Adrenal gland (tissue), 12 donors: ENCODE measurements around the gene NPC1L1. TPM values are rescaled to one million over a fixed set of nuclear protein-coding genes. Genes with fewer than 3 reads are reported as not detected.
A peak's percentile ranks its signal among the peaks of the same experiment; 100 is the strongest.

Experiments used
- DNase-seq, 7 donors: peaks; one replicate each; pipeline ENCODE4 v3.0.0-alpha.2; 2019 to 2020
- H3K27ac ChIP-seq, 5 donors: fragments of 200-600 bp; sonication (generic) in 4 of 5; 1 replicate in 3 of 5; 2 replicates in 2 of 5; pipeline versions ENCODE4 v1.5.1 to v1.8.0; 2016 to 2020; ENCODE audit warnings: mild to moderate bottlenecking in 1 of 5
- H3K27me3 ChIP-seq: fragments of 200-600 bp; 2 replicates; pipeline ENCODE4 v1.8.0; 2021
- H3K36me3 ChIP-seq, 2 donors: fragments of 200-600 bp; replicated peaks in 1 of 2; 1 replicate in 1 of 2; 2 replicates in 1 of 2; pipeline versions ENCODE4 v1.5.1 to v1.8.0; 2018 to 2022
- H3K4me1 ChIP-seq, 2 donors: fragments of 200-600 bp; replicated peaks in 1 of 2; 1 replicate in 1 of 2; 2 replicates in 1 of 2; pipeline versions ENCODE4 v1.5.1 to v1.8.0; 2018 to 2021
- H3K4me3 ChIP-seq, 4 donors: fragments of 200-600 bp; sonication (generic) in 3 of 4; one replicate each; pipeline ENCODE4 v1.5.1; 2016 to 2018
- H3K9me3 ChIP-seq, 3 donors: fragments of 200-600 bp; sonication (generic) in 1 of 3; replicated peaks in 1 of 3; 1 replicate in 2 of 3; 2 replicates in 1 of 3; pipeline versions ENCODE4 v1.5.1 to v1.8.0; 2016 to 2021
- POLR2A ChIP-seq, 2 donors: fragments of 450-650 bp; IDR thresholded peaks; one replicate each; pipeline ENCODE4 v1.6.1; 2017; ENCODE audit warnings: antibody characterized with exemption in 2 of 2, mild to moderate bottlenecking in 2 of 2, moderate library complexity in 1 of 2
- WGBS, 4 donors: extraction: QIAGEN DNeasy Blood & Tissue Kit in 2 of 4; methylation state at CpG; one replicate each; pipeline versions ENCODE4 v1.1.5 to v1.1.7; 2013 to 2017; 5-methylcytosine and 5-hydroxymethylcytosine counted together
- intact Hi-C, 2 donors: fragments of 100-400 bp; cut with DNase I; formaldehyde crosslinking; loops; one replicate each; pipeline versions ENCODE4 v1.14.1 to v1.15.0; 2022 to 2023
- polyA plus RNA-seq, 3 donors: library from polyadenylated mRNA; stranded (reverse); fragments of 200-250 nt in 2 of 3; fragments of 350-450 nt in 1 of 3; fragmentation: Illumina TruSeq in 1 of 3; extraction: RNeasy Lipid Tissue Mini Kit (QIAGEN cat#74804) in 1 of 3; gene quantifications; one replicate each; pipeline ENCODE4 v1.2.3, GENCODE V29; 2013 to 2014
- total RNA-seq, 9 donors: library from RNA; depleted of rRNA in 4 of 9; stranded (reverse); fragments of >200 nt in 4 of 9; fragments of 120-200 nt in 1 of 9; fragmentation: NEBNext Ultra II Directional in 1 of 9; extraction: Animal tissue kit (Norgen Biotek cat#: 25700) in 1 of 9; gene quantifications; one replicate each; pipeline versions ENCODE4 v1.1.0 to v1.2.4, GENCODE V29; 2013 to 2023
- TF ChIP-seq, protein P1 (sequence below), 6 experiments: fragments of 450-650 bp in 4 of 6; fragments of 200-600 bp in 2 of 6; sonication (generic) in 1 of 6; IDR thresholded peaks; 1 replicate in 5 of 6; 2 replicates in 1 of 6; pipeline versions ENCODE4 v1.5.1 to v1.8.0; 2016 to 2021; ENCODE audit warnings: antibody characterized with exemption in 6 of 6, mild to moderate bottlenecking in 2 of 6, moderate library complexity in 1 of 6
- donor health status: healthy with polysubstance abuse.
- donor health status: Bipolar disorder and iron deficiency.
- donor health status: DM: yes; HTN: yes; CAD: no.
- donor health status: DM: no; HTN: no; CAD: no.
- donor health status: DM: no; HTN: no; CAD: no.
- donor health status: DM: yes; HTN: yes; CAD: no.

The NPC1L1 gene
- total and polyA plus RNA-seq, 12 donors, result under 0.01 to 0.48 (median 0.08) TPM; not detected in 2

DNA sequence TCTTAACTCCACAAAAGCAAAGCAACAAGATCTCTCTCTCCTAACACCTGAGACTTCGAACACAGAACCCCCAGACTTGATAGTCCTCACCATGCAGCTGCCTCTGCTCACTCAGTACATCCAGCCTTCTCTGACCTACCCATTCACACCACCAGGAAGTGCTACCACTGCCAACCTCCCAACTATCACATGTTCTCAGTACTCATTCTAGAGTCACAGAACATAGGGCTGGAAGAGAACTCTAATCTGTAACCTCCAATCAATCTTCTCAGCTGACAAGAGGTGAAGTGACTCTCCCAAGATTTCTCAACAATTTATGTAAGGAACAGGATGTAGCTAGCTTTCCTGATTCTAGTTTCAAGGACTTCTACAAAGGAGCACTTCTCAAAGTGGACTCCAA lies 54.4 kb downstream of the NPC1L1 start:
- Histone ChIP-seq H3K27ac (peak overlapping the region in 2 of 5 donors; percentile 43 to 50), H3K27me3 (no peaks in the 10 kb centered on the region), H3K4me3 (no peak overlapping the region), H3K4me1 (peaks cover 23 to 54% of the 10 kb centered on the region in 2 donors), H3K36me3 (peaks cover 0 to 33% of the 10 kb centered on the region in 2 donors), H3K9me3 (peaks cover 0 to 9% (median 8%) of the 10 kb centered on the region in 3 donors)
- peak in 1 of 2 donors; percentile 11 for TF ChIP-seq POLR2A (IDR thresholded peaks at IDR 0.05)
- TF ChIP-seq, protein P1, sequence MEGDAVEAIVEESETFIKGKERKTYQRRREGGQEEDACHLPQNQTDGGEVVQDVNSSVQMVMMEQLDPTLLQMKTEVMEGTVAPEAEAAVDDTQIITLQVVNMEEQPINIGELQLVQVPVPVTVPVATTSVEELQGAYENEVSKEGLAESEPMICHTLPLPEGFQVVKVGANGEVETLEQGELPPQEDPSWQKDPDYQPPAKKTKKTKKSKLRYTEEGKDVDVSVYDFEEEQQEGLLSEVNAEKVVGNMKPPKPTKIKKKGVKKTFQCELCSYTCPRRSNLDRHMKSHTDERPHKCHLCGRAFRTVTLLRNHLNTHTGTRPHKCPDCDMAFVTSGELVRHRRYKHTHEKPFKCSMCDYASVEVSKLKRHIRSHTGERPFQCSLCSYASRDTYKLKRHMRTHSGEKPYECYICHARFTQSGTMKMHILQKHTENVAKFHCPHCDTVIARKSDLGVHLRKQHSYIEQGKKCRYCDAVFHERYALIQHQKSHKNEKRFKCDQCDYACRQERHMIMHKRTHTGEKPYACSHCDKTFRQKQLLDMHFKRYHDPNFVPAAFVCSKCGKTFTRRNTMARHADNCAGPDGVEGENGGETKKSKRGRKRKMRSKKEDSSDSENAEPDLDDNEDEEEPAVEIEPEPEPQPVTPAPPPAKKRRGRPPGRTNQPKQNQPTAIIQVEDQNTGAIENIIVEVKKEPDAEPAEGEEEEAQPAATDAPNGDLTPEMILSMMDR (IDR thresholded peaks at IDR 0.05), result peak in 5 of 6 experiments; percentile 12 to 40 (median 35)
- intact Hi-C loops, result no loop called here
- DNase-seq, result peak in 6 of 7 donors; percentile 50 to 71 (median 56)
- 78 to 86% (median 82%) methylated on average over 1 of the region's 1 CpG for WGBS, 4 donors

DNA sequence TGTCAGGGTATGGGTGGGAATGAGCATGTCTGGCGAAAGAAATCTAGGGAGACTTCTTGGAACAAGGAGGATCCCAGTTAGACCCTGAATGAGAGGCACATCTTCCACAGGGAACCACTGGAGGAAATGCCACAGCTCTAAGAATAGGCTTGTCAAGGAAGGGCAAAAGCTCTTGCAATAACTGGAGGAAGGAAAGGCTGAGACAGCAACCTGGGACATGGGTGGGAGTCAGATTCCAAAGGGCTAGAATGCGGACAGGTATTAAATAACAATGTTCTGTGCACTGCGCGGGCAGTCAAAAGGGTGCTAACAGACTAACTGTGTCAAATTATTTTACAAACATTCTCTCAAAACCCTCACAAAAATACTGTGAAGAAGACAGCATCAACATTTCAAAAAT lies 55.1 kb downstream of the NPC1L1 start:
- Histone ChIP-seq H3K27me3 (no peaks in the 10 kb centered on the region), H3K4me3 (no peak overlapping the region), H3K27ac (peak overlapping the region in 1 of 5 donors; percentile 50), H3K9me3 (peaks cover 0 to 9% (median 8%) of the 10 kb centered on the region in 3 donors), H3K36me3 (peaks cover 0 to 40% of the 10 kb centered on the region in 2 donors), H3K4me1 (peaks cover 23 to 50% of the 10 kb centered on the region in 2 donors)
- intact Hi-C loops, result no loop called here
- no peak for DNase-seq
- TF ChIP-seq, protein P1 (IDR thresholded peaks at IDR 0.05), result no peak
- TF ChIP-seq POLR2A (IDR thresholded peaks at IDR 0.05), result no peak
- 83 to 94% (median 89%) methylated on average over 4 of the region's 4 CpGs for WGBS, 4 donors

DNA sequence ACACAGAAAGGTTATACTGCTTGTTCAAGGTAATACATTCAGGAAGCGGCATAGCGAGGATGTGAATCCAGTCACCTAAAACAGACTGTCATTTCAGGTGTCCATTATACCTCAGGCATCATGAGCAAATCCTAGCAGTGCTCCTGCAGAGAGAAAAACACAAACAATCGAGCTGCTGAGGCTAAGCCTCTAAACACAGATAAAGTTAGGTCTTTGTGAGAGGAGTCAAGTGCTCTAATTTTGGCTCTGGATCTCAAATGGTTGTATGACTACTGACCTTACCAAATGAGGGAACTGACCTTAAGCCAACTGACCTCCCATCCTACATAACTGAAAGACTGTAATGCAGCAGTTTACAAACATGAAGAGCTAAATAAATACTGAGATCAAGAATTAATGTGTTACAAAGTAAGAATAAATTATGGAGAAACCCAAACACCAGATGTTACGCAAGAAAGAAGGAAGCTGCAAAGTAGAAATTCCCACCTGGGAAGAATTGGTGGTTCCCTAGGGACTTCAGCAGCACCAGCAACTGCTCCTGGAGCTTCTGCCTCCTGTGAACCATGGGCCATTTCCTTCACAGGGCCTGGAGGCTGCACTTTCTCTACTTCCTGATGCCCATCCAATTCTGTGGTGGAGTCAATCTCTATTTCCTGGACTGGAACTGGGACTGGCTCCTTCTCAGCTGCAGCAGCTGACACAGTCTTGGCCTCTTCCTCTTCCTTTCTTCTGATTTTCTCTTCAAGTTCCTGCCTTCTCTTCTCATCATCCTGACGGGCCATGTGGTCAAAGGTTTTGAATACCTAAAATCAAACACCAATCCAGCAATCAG lies 56.4 kb downstream of the NPC1L1 start:
- DNase-seq, result no peak
- peaks cover 23 to 49% of the 10 kb centered on the region in 2 donors for H3K4me1 ChIP-seq
- peaks cover 0 to 49% of the 10 kb centered on the region in 2 donors for H3K36me3 ChIP-seq
- H3K4me3 ChIP-seq, result no peak overlapping the region
- TF ChIP-seq, protein P1 (IDR thresholded peaks at IDR 0.05), result no peak
- TF ChIP-seq POLR2A (IDR thresholded peaks at IDR 0.05), result no peak
- 81 to 90% (median 87%) methylated on average over 5 of the region's 5 CpGs for WGBS, 4 donors
- intact Hi-C loops, result no loop called here
- no peak overlapping the region for H3K27ac ChIP-seq
- H3K27me3 ChIP-seq, result no peaks in the 10 kb centered on the region
- peaks cover 0 to 9% (median 8%) of the 10 kb centered on the region in 3 donors for H3K9me3 ChIP-seq
